ENCODE measurements around the gene FBXW5. TPM values are rescaled to one million over a fixed set of nuclear protein-coding genes. Genes with fewer than 3 reads are reported as not detected.

Gene FBXW5
- total RNA-seq, 4 donors from 2014 or later = 87.9 to 363 (median 126) TPM

DNA sequence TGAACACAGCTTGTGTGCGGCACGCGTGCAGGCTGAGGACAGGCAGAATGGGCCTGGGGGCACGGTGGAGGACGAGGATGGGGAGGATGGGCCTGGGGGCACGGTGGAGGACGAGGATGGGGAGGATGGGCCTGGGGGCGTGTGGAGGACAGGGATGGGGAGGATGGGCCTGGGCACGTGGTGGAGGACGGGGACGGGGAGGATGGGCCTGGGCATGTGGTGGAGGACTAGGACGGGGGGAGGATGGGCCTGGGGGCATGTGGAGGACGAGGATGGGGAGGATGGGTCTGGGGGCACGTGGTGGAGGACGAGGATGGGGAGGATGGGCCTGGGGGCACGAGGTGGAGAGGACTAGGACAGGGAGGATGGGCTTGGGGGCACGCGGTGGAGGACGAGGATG lies 22.0 kb downstream of the FBXW5 start:
- TF ChIP-seq, protein P1, sequence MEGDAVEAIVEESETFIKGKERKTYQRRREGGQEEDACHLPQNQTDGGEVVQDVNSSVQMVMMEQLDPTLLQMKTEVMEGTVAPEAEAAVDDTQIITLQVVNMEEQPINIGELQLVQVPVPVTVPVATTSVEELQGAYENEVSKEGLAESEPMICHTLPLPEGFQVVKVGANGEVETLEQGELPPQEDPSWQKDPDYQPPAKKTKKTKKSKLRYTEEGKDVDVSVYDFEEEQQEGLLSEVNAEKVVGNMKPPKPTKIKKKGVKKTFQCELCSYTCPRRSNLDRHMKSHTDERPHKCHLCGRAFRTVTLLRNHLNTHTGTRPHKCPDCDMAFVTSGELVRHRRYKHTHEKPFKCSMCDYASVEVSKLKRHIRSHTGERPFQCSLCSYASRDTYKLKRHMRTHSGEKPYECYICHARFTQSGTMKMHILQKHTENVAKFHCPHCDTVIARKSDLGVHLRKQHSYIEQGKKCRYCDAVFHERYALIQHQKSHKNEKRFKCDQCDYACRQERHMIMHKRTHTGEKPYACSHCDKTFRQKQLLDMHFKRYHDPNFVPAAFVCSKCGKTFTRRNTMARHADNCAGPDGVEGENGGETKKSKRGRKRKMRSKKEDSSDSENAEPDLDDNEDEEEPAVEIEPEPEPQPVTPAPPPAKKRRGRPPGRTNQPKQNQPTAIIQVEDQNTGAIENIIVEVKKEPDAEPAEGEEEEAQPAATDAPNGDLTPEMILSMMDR (IDR thresholded peaks at IDR 0.05; ENCODE audit: low read depth) = no peak

DNA sequence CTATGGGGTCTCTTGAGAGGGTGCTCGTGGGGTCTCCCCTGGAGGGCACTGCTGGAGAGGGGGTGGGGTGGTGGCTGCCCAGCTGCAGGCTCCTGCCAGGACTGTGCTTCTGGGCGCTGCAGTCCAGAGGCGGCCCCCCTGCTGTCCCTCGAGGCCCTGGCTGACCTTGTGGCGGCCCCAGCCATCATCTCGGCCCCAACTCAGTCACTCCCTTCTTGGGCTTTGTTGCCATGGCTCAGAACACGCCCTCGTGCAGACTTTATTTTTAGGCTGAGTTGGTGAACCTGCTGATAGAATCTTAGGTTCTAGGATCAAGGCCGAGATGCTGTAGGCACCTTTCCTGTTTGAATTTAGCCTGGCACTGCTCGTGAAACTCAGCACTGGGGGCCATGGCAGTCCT lies 22.8 kb downstream of the FBXW5 start:
- TF ChIP-seq, protein P1 (IDR thresholded peaks at IDR 0.05; ENCODE audit: low read depth) = no peak

DNA sequence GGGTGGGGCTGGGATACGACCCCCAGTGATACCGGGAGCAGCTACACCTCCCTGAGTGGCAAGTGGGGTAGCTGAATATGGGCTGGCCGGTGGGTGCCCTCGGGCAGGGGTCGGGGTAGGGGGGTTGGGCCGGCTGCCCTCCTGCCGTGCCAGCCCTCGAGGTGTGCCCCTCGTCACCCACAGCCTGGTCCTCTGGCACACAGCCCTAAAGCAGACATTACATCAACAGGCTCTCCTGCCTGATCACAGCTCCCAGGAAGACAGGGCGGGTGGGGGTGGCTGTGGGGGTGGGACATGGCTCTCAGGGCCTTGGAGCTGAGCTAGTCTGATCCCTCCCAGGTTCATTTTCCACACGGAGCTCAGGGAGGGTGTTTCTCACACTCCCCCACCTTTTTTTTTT lies 23.2 kb downstream of the FBXW5 start:
- TF ChIP-seq, protein P1 (IDR thresholded peaks at IDR 0.05; ENCODE audit: low read depth) = no peak

DNA sequence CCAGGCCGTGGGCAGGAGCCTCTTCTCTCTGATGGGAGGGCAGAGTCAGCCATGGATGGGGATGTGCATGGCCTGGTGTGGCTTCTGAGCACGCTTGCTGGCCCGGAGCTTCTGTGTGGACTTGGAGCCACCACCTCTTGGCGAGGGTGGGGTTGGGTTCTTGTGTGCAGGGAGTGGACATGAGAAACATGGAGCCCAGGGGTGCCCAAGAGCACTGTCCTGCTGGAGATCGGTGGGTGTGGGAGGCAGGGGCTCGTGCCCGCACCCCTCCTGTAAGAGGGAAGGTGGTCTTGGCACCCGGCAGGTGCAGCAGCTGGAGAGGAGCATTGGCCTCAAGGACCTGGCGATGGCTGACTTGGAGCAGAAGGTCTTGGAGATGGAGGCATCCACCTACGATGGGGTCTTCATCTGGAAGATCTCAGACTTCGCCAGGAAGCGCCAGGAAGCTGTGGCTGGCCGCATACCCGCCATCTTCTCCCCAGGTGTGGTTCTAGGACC lies 23.8 kb downstream of the FBXW5 start:
- TF ChIP-seq, protein P1 (IDR thresholded peaks at IDR 0.05; ENCODE audit: low read depth) = no peak

DNA sequence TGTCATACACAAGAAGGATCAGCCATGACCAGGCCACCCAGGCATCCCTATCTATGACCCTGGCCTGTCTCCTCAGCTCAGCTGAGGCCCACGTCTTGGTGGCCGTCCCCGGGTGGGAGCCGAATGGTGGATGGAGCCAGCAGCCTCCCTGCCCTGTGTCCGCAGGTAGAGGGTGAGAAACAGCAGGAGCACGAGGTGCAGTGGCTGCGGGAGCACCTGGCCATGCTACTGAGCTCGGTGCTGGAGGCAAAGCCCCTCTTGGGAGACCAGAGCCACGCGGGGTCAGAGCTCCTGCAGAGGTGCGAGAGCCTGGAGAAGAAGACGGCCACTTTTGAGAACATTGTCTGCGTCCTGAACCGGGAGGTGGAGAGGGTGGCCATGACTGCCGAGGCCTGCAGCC lies 24.5 kb downstream of the FBXW5 start:
- TF ChIP-seq, protein P1 (IDR thresholded peaks at IDR 0.05; ENCODE audit: low read depth) = no peak

DNA sequence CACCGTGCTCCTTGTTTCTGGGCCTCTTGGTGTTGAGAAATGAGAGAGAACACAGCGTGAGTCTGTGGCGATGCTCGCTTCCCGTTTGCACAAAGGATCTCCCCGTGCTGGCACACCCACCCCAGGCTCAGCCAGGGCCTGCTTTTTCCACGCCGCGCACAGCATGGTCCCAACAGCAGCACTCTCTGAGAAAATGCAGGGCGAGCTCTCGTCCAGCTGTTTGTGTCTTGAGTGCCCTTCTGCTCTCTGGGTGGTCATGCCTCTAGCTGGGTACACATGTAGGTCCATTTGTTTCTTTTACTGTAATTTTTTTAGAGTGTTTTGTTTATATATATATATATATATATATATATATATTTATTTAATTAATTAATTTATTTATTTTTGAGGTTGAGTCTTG lies 26.6 kb downstream of the FBXW5 start:
- TF ChIP-seq, protein P1 (IDR thresholded peaks at IDR 0.05; ENCODE audit: low read depth) = no peak

DNA sequence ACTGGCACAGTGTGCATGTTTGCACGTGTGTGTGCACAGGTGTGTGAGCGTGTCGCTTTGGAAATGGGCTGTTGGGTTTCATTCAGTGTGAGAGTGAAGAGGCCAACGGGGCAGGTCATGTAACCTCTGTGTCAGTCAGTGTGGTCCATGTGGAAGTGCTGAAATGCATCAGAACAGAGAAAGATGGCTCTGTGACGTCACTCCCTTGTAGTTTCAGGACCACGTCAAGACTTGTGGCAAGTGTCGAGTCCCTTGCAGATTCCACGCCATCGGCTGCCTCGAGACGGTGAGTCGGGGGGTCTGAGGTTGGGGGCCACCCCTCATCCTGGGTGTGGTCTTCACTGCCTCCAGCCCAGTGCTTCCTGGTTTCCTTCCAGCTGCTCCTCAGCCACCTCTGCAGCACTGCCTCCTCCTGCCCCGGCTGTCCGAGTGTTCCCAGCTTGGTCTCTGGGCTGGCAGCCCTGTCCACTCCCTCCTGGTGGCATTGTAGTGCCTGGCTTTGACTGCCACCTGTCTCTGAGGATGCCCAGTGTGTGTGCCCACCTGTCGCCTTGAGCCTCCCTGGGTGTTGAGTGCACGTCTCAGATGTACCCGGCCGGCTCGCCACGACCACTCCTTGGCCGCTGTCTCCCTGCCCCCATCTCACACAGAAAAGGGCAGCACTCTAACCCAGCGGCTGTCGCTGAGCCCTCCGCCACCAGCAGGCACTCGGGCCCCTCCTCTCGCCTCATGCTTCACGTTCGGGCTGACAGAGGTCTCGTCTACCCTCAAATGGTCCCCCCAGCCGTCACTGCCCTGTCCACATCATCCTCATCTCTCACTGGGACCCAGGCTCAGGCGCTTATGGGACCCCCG lies 28.0 kb downstream of the FBXW5 start:
- TF ChIP-seq, protein P1 (IDR thresholded peaks at IDR 0.05; ENCODE audit: low read depth) = no peak

All from subcutaneous adipose tissue (tissue), 4 donors.